CD4-positive, alpha-beta T cell (primary cell): Measurements from ENCODE around the gene CFAP299. TPM values are rescaled to one million over a fixed set of nuclear protein-coding genes. Genes with fewer than 3 reads are reported as not detected.

Source experiments
- ATAC-seq: fragments of 200-7000 bp; cut with Tn5 transposase; one replicate; pipeline ENCODE4 v1.10.0; 2022; ENCODE audit warnings: mild to moderate bottlenecking; ENCODE audit not compliant: poor library complexity
- CTCF ChIA-PET: fragments of 350-600 bp; sonication (Branson Sonifier 250); formaldehyde crosslinking; loops from one replicate; lab custom pipeline; 2021; ENCODE audit warnings: antibody characterized with exemption, inconsistent platforms; lab: Charles Lee
- POLR2A ChIA-PET: fragments of 350-600 bp; sonication (Branson Sonifier 250); formaldehyde crosslinking; loops from one replicate; lab custom pipeline; 2021; ENCODE audit warnings: antibody characterized with exemption, inconsistent platforms; lab: Charles Lee
- DNase-seq, 14 experiments: peaks; one replicate each; pipeline ENCODE4 v3.0.0-alpha.2; 2013 to 2020; ENCODE audit warnings: mixed read lengths in 2 of 14
- H3K27ac ChIP-seq, 2 donors: one replicate each; pipeline versions ENCODE4 v1.5.1 to v1.7.0; 2013; ENCODE audit warnings: low read length in 2 of 2, low read depth in 1 of 2, mild to moderate bottlenecking in 1 of 2
- H3K27me3 ChIP-seq, 2 experiments: 1 replicate in 1 of 2; 2 replicates in 1 of 2; pipeline versions ENCODE4 v1.6.1 to v1.7.0; 2013; ENCODE audit warnings: low read length in 2 of 2, control low read depth in 1 of 2, mild to moderate bottlenecking in 1 of 2, moderate library complexity in 1 of 2; ENCODE audit not compliant: insufficient read depth in 2 of 2, control insufficient read depth in 1 of 2
- H3K36me3 ChIP-seq: one replicate; pipeline ENCODE4 v1.6.1; 2013; ENCODE audit warnings: low read length, control low read depth; ENCODE audit not compliant: insufficient read depth
- H3K4me1 ChIP-seq: one replicate; pipeline ENCODE4 v1.6.1; 2013; ENCODE audit warnings: low read length, control low read depth; ENCODE audit not compliant: insufficient read depth
- H3K4me3 ChIP-seq: one replicate; pipeline ENCODE4 v1.5.1; 2013; ENCODE audit warnings: mild to moderate bottlenecking, low read length, moderate library complexity
- H3K9me3 ChIP-seq, 2 experiments: 1 replicate in 1 of 2; 2 replicates in 1 of 2; pipeline versions ENCODE4 v1.6.1 to v1.7.0; 2013; ENCODE audit warnings: low read length in 2 of 2, mild to moderate bottlenecking in 2 of 2, control low read depth in 1 of 2, moderate library complexity in 1 of 2; ENCODE audit not compliant: control insufficient read depth in 1 of 2, insufficient read depth in 1 of 2
- H3K27ac Mint-ChIP-seq: one replicate; pipeline ENCODE4 v1.8.0; 2020; ENCODE audit warnings: mixed read lengths
- H3K27me3 Mint-ChIP-seq: one replicate; pipeline ENCODE4 v1.8.0; 2021; ENCODE audit warnings: mixed read lengths
- H3K36me3 Mint-ChIP-seq: one replicate; pipeline ENCODE4 v1.8.0; 2021; ENCODE audit warnings: low read depth, mixed read lengths
- H3K4me1 Mint-ChIP-seq: one replicate; pipeline ENCODE4 v1.8.0; 2021; ENCODE audit warnings: low read depth, mixed read lengths
- H3K4me3 Mint-ChIP-seq: one replicate; pipeline ENCODE4 v1.8.0; 2020; ENCODE audit warnings: mild to moderate bottlenecking, mixed read lengths
- H3K9me3 Mint-ChIP-seq: one replicate; pipeline ENCODE4 v1.8.0; 2020; ENCODE audit warnings: mixed read lengths
- intact Hi-C, 2 experiments: fragments of 100-400 bp; cut with DNase I in 1 of 2; cut with micrococcal nuclease in 1 of 2; formaldehyde crosslinking; loops; one replicate each; pipeline versions ENCODE4 v1.15.1 to v1.9.0; 2023 to 2025; cut with DNase I, micrococcal nuclease
- total RNA-seq, 174 experiments: library from RNA in 2 of 174; stranded (reverse) in 2 of 174; gene quantifications; one replicate each; pipeline ENCODE4 v1.2.3 and lab custom pipeline; 2021 to 2026
- TF ChIP-seq, protein P1 (sequence below): fragments of 200-600 bp; IDR thresholded peaks from one replicate; pipeline ENCODE4 v1.8.0; 2022; ENCODE audit warnings: antibody characterized with exemption, mild to moderate bottlenecking

CFAP299 gene
- total RNA-seq, 2 experiments from 2014 or later = not detected

DNA sequence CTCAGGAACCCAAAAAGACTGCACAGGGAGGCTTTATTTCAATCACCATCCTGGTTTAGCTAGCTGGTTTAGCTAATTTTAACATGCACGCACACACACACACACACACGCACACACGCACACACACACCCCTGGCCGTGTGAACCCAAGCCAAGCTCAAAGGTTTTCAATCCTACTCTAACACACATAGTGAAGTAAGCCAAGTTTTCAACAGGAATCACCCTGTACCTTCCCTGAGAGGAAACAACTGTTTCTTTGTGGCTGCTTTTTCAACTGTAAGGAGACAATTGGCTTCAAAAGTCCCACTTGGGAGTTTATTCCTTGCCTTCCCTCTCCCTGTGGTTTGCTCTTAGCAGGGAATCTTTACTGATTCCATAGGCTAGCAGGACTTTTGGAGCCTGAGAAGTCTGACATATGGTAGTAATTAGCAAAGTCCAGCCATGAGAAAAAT is 596.1 kb downstream of the CFAP299 start:
- H3K27ac Mint-ChIP-seq = no peak overlapping the region
- H3K36me3 Mint-ChIP-seq = no peaks in the 10 kb centered on the region
- CTCF ChIA-PET = no interaction called here
- TF ChIP-seq, protein P1, sequence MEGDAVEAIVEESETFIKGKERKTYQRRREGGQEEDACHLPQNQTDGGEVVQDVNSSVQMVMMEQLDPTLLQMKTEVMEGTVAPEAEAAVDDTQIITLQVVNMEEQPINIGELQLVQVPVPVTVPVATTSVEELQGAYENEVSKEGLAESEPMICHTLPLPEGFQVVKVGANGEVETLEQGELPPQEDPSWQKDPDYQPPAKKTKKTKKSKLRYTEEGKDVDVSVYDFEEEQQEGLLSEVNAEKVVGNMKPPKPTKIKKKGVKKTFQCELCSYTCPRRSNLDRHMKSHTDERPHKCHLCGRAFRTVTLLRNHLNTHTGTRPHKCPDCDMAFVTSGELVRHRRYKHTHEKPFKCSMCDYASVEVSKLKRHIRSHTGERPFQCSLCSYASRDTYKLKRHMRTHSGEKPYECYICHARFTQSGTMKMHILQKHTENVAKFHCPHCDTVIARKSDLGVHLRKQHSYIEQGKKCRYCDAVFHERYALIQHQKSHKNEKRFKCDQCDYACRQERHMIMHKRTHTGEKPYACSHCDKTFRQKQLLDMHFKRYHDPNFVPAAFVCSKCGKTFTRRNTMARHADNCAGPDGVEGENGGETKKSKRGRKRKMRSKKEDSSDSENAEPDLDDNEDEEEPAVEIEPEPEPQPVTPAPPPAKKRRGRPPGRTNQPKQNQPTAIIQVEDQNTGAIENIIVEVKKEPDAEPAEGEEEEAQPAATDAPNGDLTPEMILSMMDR = no peak
- ATAC-seq (no peak), DNase-seq (no peak)
- H3K27me3 Mint-ChIP-seq = no peaks in the 10 kb centered on the region
- H3K4me1 Mint-ChIP-seq = no peaks in the 10 kb centered on the region
- H3K9me3 Mint-ChIP-seq = no peaks in the 10 kb centered on the region
- Histone ChIP-seq H3K27me3 (no peaks in the 10 kb centered on the region), H3K36me3 (no peaks in the 10 kb centered on the region), H3K4me3 (no peak overlapping the region), H3K27ac (no peak overlapping the region), H3K9me3 (no peaks in the 10 kb centered on the region), H3K4me1 (no peaks in the 10 kb centered on the region)
- POLR2A ChIA-PET = no interaction called here
- intact Hi-C loops = no loop called here
- H3K4me3 Mint-ChIP-seq = no peak overlapping the region

DNA sequence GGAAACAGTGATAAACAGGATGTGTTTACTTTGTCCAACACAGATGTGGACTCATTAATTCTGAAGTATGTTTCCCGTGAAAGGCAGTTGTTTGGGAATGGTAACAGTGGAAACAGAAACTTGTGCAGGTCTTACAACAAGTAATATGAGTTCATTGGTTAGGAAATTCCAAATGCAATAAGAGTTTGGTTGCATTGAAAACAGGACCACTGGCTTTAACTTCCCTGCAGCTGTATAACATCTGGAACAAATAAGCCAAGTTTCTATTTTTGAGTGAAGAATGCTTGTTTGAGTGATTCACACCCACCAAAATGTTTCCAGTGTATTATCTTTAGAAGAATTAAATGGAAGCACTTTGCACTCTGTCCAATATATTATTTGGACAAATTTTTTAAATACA is 612.6 kb downstream of the CFAP299 start:
- intact Hi-C loops = no loop called here
- no peaks in the 10 kb centered on the region for H3K4me1 ChIP-seq
- ChIA-PET POLR2A (no interaction called here), CTCF (no interaction called here)
- no peak for ATAC-seq
- H3K9me3 ChIP-seq = no peaks in the 10 kb centered on the region
- H3K27me3 Mint-ChIP-seq = peaks cover 5% of the 10 kb centered on the region
- no peaks in the 10 kb centered on the region for H3K4me1 Mint-ChIP-seq
- no peak overlapping the region for H3K4me3 ChIP-seq
- TF ChIP-seq, protein P1 = no peak
- H3K9me3 Mint-ChIP-seq = no peaks in the 10 kb centered on the region
- no peak overlapping the region for H3K27ac ChIP-seq
- no peak overlapping the region for H3K4me3 Mint-ChIP-seq
- H3K36me3 ChIP-seq = no peaks in the 10 kb centered on the region
- H3K27me3 ChIP-seq = peaks cover 0 to 4% of the 10 kb centered on the region in 2 experiments
- DNase-seq = no peak
- H3K36me3 Mint-ChIP-seq = no peaks in the 10 kb centered on the region
- no peak overlapping the region for H3K27ac Mint-ChIP-seq

DNA sequence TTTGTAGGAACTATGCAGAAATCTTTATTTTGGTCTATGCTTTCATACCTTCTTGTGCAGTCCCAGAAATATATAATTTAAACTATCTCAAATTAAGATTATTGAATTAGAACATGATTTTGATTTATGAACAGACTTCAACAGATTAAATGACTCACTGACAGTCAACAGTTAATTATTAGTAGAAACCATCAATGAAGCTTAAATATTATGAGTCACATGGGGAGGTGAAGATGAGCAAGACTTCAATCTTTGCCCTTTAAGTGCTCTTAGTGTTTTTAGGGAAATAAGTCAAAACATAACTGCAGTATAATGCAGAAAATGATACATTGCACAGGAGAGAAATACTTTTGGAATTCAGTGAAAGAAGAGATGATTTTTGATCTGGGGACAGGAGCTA is 613.5 kb downstream of the CFAP299 start:
- intact Hi-C loops = no loop called here
- Histone ChIP-seq H3K9me3 (no peaks in the 10 kb centered on the region), H3K27ac (no peak overlapping the region), H3K4me1 (no peaks in the 10 kb centered on the region), H3K36me3 (no peaks in the 10 kb centered on the region), H3K4me3 (no peak overlapping the region), H3K27me3 (peaks cover 0 to 4% of the 10 kb centered on the region in 2 experiments)
- DNase-seq (no peak), ATAC-seq (no peak)
- CTCF ChIA-PET = no interaction called here
- Mint-ChIP-seq H3K36me3 (no peaks in the 10 kb centered on the region), H3K27me3 (peaks cover 5% of the 10 kb centered on the region), H3K27ac (no peak overlapping the region), H3K4me1 (no peaks in the 10 kb centered on the region), H3K4me3 (no peak overlapping the region), H3K9me3 (no peaks in the 10 kb centered on the region)
- POLR2A ChIA-PET = no interaction called here
- TF ChIP-seq, protein P1 = no peak
